ENCODE measurements around the gene RFFL.

Gene RFFL

GRCh38 chr17:35086164-35086563 lies 22.7 kb upstream of the RFFL start:
- no peak for DNase-seq
- no peak overlapping the region for H3K4me3 ChIP-seq
- no peaks in the 10 kb centered on the region for H3K27me3 ChIP-seq
- H3K4me1 ChIP-seq = peaks cover 0 to 28% (median 15%) of the 10 kb centered on the region in 4 donors
- intact Hi-C loops (cut with DNase I; ENCODE audit: low total_unique reads) = no loop called here
- H3K27ac ChIP-seq = no peak overlapping the region
- no peaks in the 10 kb centered on the region for H3K36me3 ChIP-seq
- no peaks in the 10 kb centered on the region for H3K9me3 ChIP-seq
- TF ChIP-seq CTCF (IDR thresholded peaks at IDR 0.05) = no peak

GRCh38 chr17:35084987-35085386 lies 21.5 kb upstream of the RFFL start:
- H3K4me1 ChIP-seq = peaks cover 0 to 28% (median 15%) of the 10 kb centered on the region in 4 donors
- no peaks in the 10 kb centered on the region for H3K27me3 ChIP-seq
- no peak for TF ChIP-seq CTCF (IDR thresholded peaks at IDR 0.05)
- H3K36me3 ChIP-seq = no peaks in the 10 kb centered on the region
- H3K27ac ChIP-seq = no peak overlapping the region
- DNase-seq = no peak
- intact Hi-C loops (cut with DNase I; ENCODE audit: low total_unique reads) = no loop called here
- no peak overlapping the region for H3K4me3 ChIP-seq
- H3K9me3 ChIP-seq = no peaks in the 10 kb centered on the region

- intact Hi-C loops (cut with DNase I; ENCODE audit: low total_unique reads) = no loop called here
- no peak overlapping the region for H3K27ac ChIP-seq
- no peaks in the 10 kb centered on the region for H3K27me3 ChIP-seq
- DNase-seq = no peak
- no peak overlapping the region for H3K4me3 ChIP-seq
- no peaks in the 10 kb centered on the region for H3K9me3 ChIP-seq
- H3K4me1 ChIP-seq = peaks cover 0 to 19% (median 9%) of the 10 kb centered on the region in 4 donors
- no peaks in the 10 kb centered on the region for H3K36me3 ChIP-seq
- TF ChIP-seq CTCF (IDR thresholded peaks at IDR 0.05) = no peak
Observed at GRCh38 chr17:35083071-35083470, 19.6 kb upstream of the RFFL start.

- H3K4me3 ChIP-seq = no peak overlapping the region
- intact Hi-C loops (cut with DNase I; ENCODE audit: low total_unique reads) = no loop called here
- no peak for DNase-seq
- no peaks in the 10 kb centered on the region for H3K27me3 ChIP-seq
- H3K27ac ChIP-seq = no peak overlapping the region
- peaks cover 0 to 10% (median 4%) of the 10 kb centered on the region in 4 donors for H3K4me1 ChIP-seq
- H3K36me3 ChIP-seq = no peaks in the 10 kb centered on the region
- TF ChIP-seq CTCF (IDR thresholded peaks at IDR 0.05) = no peak
- no peaks in the 10 kb centered on the region for H3K9me3 ChIP-seq
Observed at GRCh38 chr17:35082073-35082657, 18.7 kb upstream of the RFFL start.

- no peaks in the 10 kb centered on the region for H3K36me3 ChIP-seq
- intact Hi-C loops (cut with DNase I; ENCODE audit: low total_unique reads) = no loop called here
Observed at GRCh38 chr17:35081638-35082037, 18.1 kb upstream of the RFFL start.

More at GRCh38 chr17:35081638-35082037, 18.1 kb upstream of the RFFL start:
- DNase-seq = no peak
- no peak for TF ChIP-seq CTCF (IDR thresholded peaks at IDR 0.05)
- Histone ChIP-seq H3K4me3 (no peak overlapping the region), H3K27ac (no peak overlapping the region), H3K27me3 (no peaks in the 10 kb centered on the region), H3K4me1 (peaks cover 0 to 5% (median under 1%) of the 10 kb centered on the region in 4 donors), H3K9me3 (no peaks in the 10 kb centered on the region)

Data from tibial artery (tissue), 4 donors.